Measurements from ENCODE around the gene HOXC4.
"Not testable (repeated sequence)": the region's sequence is repeated elsewhere in the genome, so short reads cannot be mapped to it uniquely, and the experiment has no call there.

Gene HOXC4

GRCh38 chr12:54042033-54042432 is 11.6 kb upstream of the HOXC4 start:
- DNase-seq = not testable (repeated sequence)

GRCh38 chr12:54042970-54043853 is 10.4 kb upstream of the HOXC4 start:
- DNase-seq = no peak

GRCh38 chr12:54044425-54045103 is 9.1 kb upstream of the HOXC4 start:
- no peak for DNase-seq

GRCh38 chr12:54045401-54045800 is 8.2 kb upstream of the HOXC4 start:
- DNase-seq = no peak

- DNase-seq = no peak
These were observed 7.6 kb upstream of the HOXC4 start for GRCh38 chr12:54045868-54046521.

- no peak for DNase-seq
These were observed 6.9 kb upstream of the HOXC4 start for GRCh38 chr12:54046809-54047159.

- DNase-seq = no peak
These were observed 6.3 kb upstream of the HOXC4 start for GRCh38 chr12:54047160-54047963.

- DNase-seq = no peak
These were observed 5.7 kb upstream of the HOXC4 start for GRCh38 chr12:54047964-54048303.

GRCh38 chr12:54048406-54049093 is 5.1 kb upstream of the HOXC4 start:
- DNase-seq = no peak

GRCh38 chr12:54049108-54049507 is 4.5 kb upstream of the HOXC4 start:
- DNase-seq = no peak

GRCh38 chr12:54050482-54050810 is 3.2 kb upstream of the HOXC4 start:
- no peak for DNase-seq

- DNase-seq = no peak
These were observed 2.4 kb upstream of the HOXC4 start for GRCh38 chr12:54051026-54051842.

- DNase-seq = no peak
These were observed 1.7 kb upstream of the HOXC4 start for GRCh38 chr12:54051874-54052437.

GRCh38 chr12:54052438-54053002 is 1.1 kb upstream of the HOXC4 start:
- no peak for DNase-seq

GRCh38 chr12:54053003-54053750 is 458 bp upstream of the HOXC4 start:
- DNase-seq = no peak

- no peak for DNase-seq
These were observed 1.1 kb downstream of the HOXC4 start for GRCh38 chr12:54054742-54055194.

- DNase-seq = no peak
These were observed 1.9 kb downstream of the HOXC4 start for GRCh38 chr12:54055552-54055951.

- DNase-seq = no peak
These were observed 2.5 kb downstream of the HOXC4 start for GRCh38 chr12:54056110-54056509.

- no peak for DNase-seq
These were observed 4.6 kb downstream of the HOXC4 start for GRCh38 chr12:54058128-54058768.

- no peak for DNase-seq
These were observed 6.0 kb downstream of the HOXC4 start for GRCh38 chr12:54059668-54060067.

Data from COR-L47 (cell line).